Gastroesophageal sphincter (tissue), 4 donors: Measurements from ENCODE around the gene LRRC58. TPM values are rescaled to one million over a fixed set of nuclear protein-coding genes. Genes with fewer than 3 reads are reported as not detected.

Source experiments
- ATAC-seq: fragments of 150-250 bp; one replicate; pipeline ENCODE4 v1.9.1; 2016; ENCODE audit warnings: mild to moderate bottlenecking, moderate library complexity
- H3K27ac ChIP-seq, 4 donors: fragments of 200-600 bp; sonication (generic) in 3 of 4; 1 replicate in 3 of 4; 2 replicates in 1 of 4; pipeline ENCODE4 v1.5.1; 2016 to 2019
- H3K27me3 ChIP-seq: fragments of 200-600 bp; sonication (generic); one replicate; pipeline ENCODE4 v1.5.1; 2019
- H3K36me3 ChIP-seq, 2 donors: fragments of 200-600 bp; sonication (generic); one replicate each; pipeline ENCODE4 v1.5.1; 2019; ENCODE audit warnings: control low read depth in 1 of 2
- H3K4me1 ChIP-seq, 3 donors: fragments of 200-600 bp; sonication (generic); 1 replicate in 2 of 3; 2 replicates in 1 of 3; pipeline ENCODE4 v1.5.1; 2016 to 2019; ENCODE audit warnings: control low read depth in 2 of 3
- H3K4me3 ChIP-seq, 2 donors: fragments of 200-600 bp; sonication (generic); one replicate each; pipeline ENCODE4 v1.5.1; 2019; ENCODE audit warnings: mild to moderate bottlenecking in 1 of 2, moderate library complexity in 1 of 2
- H3K9me3 ChIP-seq, 3 donors: fragments of 200-600 bp; sonication (generic); one replicate each; pipeline ENCODE4 v1.5.1; 2017 to 2019; ENCODE audit warnings: control low read depth in 2 of 3
- CTCF ChIP-seq, 4 experiments: fragments of 200-600 bp in 2 of 4; fragments of 450-650 bp in 2 of 4; sonication (generic) in 1 of 4; IDR thresholded peaks; one replicate each; pipeline ENCODE4 v1.5.1; 2017 to 2019; ENCODE audit warnings: antibody characterized with exemption in 4 of 4, mild to moderate bottlenecking in 2 of 4, moderate library complexity in 2 of 4
- EP300 ChIP-seq: sonication (generic); formaldehyde crosslinking; IDR thresholded peaks from one replicate; pipeline ENCODE4 v1.6.1; 2017; ENCODE audit warnings: antibody characterized with exemption, mild to moderate bottlenecking
- POLR2A ChIP-seq, 2 donors: fragments of 450-650 bp; IDR thresholded peaks; one replicate each; pipeline ENCODE4 v1.6.1; 2017; ENCODE audit warnings: antibody characterized with exemption in 2 of 2, mild to moderate bottlenecking in 2 of 2, moderate library complexity in 1 of 2
- POLR2AphosphoS5 ChIP-seq: sonication (generic); formaldehyde crosslinking; IDR thresholded peaks from one replicate; pipeline ENCODE4 v1.6.1; 2017; ENCODE audit warnings: antibody characterized with exemption
- WGBS, 2 donors: methylation state at CpG; one replicate each; pipeline ENCODE4 v1.1.5; 2018; ENCODE audit warnings: low coverage in 1 of 2; 5-methylcytosine and 5-hydroxymethylcytosine counted together
- total RNA-seq, 4 donors: library from RNA; depleted of rRNA; stranded (reverse); fragments of >200 nt; gene quantifications; one replicate each; pipeline ENCODE4 v1.1.0, GENCODE V29; 2016

The LRRC58 gene
- total RNA-seq, 4 donors from 2014 or later: 33.5 to 44.3 (median 39.9) TPM

GRCh38 chr3:120364821-120365220, 15.7 kb upstream of the LRRC58 start:
- no peak for ATAC-seq

GRCh38 chr3:120364101-120364500, 14.9 kb upstream of the LRRC58 start:
- Histone ChIP-seq H3K4me3 (no peak overlapping the region), H3K36me3 (no peaks in the 10 kb centered on the region), H3K27me3 (no peaks in the 10 kb centered on the region), H3K27ac (no peak overlapping the region), H3K9me3 (no peaks in the 10 kb centered on the region), H3K4me1 (no peaks in the 10 kb centered on the region)
- TF ChIP-seq CTCF (IDR thresholded peaks at IDR 0.05): no peak
- no peak for ATAC-seq
- WGBS, 2 donors: 78 to 80% methylated on average over 1 of the region's 1 CpG

More at GRCh38 chr3:120364821-120365220, 15.7 kb upstream of the LRRC58 start:
- Histone ChIP-seq H3K27me3 (no peaks in the 10 kb centered on the region), H3K27ac (no peak overlapping the region), H3K36me3 (no peaks in the 10 kb centered on the region), H3K9me3 (no peaks in the 10 kb centered on the region), H3K4me1 (no peaks in the 10 kb centered on the region), H3K4me3 (no peak overlapping the region)
- 0 to 29% methylated on average over 1 of the region's 1 CpG for WGBS, 2 donors
- TF ChIP-seq EP300: no peak
- no peak for TF ChIP-seq POLR2A (IDR thresholded peaks at IDR 0.05)
- TF ChIP-seq CTCF (IDR thresholded peaks at IDR 0.05): no peak
- TF ChIP-seq POLR2AphosphoS5: no peak

- Histone ChIP-seq H3K27ac (no peak overlapping the region), H3K36me3 (no peaks in the 10 kb centered on the region), H3K4me3 (no peak overlapping the region), H3K4me1 (no peaks in the 10 kb centered on the region), H3K9me3 (no peaks in the 10 kb centered on the region), H3K27me3 (no peaks in the 10 kb centered on the region)
- no peak for ATAC-seq
- TF ChIP-seq CTCF (IDR thresholded peaks at IDR 0.05): no peak
- TF ChIP-seq EP300: no peak
- TF ChIP-seq POLR2A (IDR thresholded peaks at IDR 0.05): no peak
- no peak for TF ChIP-seq POLR2AphosphoS5
These were observed 8.7 kb upstream of the LRRC58 start for GRCh38 chr3:120357807-120358206.

- ATAC-seq: no peak
- no peak for TF ChIP-seq POLR2A (IDR thresholded peaks at IDR 0.05)
- no peak for TF ChIP-seq EP300
- no peak for TF ChIP-seq CTCF (IDR thresholded peaks at IDR 0.05)
- no peak for TF ChIP-seq POLR2AphosphoS5
- no peaks in the 10 kb centered on the region for H3K36me3 ChIP-seq
- no peak overlapping the region for H3K4me3 ChIP-seq
- peaks cover 0 to 7% (median 0%) of the 10 kb centered on the region in 3 donors for H3K4me1 ChIP-seq
- H3K9me3 ChIP-seq: no peaks in the 10 kb centered on the region
- no peak overlapping the region for H3K27ac ChIP-seq
- no peaks in the 10 kb centered on the region for H3K27me3 ChIP-seq
- 67% methylated on average over 1 of the region's 1 CpG; no CpG with 5 or more reads in 1 of the 2 donors for WGBS, 2 donors
These were observed 6.3 kb upstream of the LRRC58 start for GRCh38 chr3:120355486-120355885.

- Histone ChIP-seq H3K36me3 (no peaks in the 10 kb centered on the region), H3K4me1 (peaks cover 0 to 16% (median 0%) of the 10 kb centered on the region in 3 donors), H3K27me3 (no peaks in the 10 kb centered on the region), H3K27ac (no peak overlapping the region), H3K4me3 (no peak overlapping the region), H3K9me3 (no peaks in the 10 kb centered on the region)
- ATAC-seq: no peak
- TF ChIP-seq EP300: no peak
- TF ChIP-seq POLR2AphosphoS5: no peak
- TF ChIP-seq CTCF (IDR thresholded peaks at IDR 0.05): no peak
- no peak for TF ChIP-seq POLR2A (IDR thresholded peaks at IDR 0.05)
These were observed 4.3 kb upstream of the LRRC58 start for GRCh38 chr3:120353463-120353862.
